OCI-LY1 (cell line): ENCODE data around the gene RNF144A.

Source experiments
- CTCF ChIP-seq: fragments of 200-600 bp; sonication (generic), shearing (Covaris generic); IDR thresholded peaks from 2 replicates; pipeline ENCODE4 v1.5.1; 2017; ENCODE audit warnings: mild to moderate bottlenecking, antibody characterized with exemption, low read length, moderate library complexity, mixed read lengths
- EZH2 ChIP-seq: fragments of 200-600 bp; sonication (generic), shearing (Covaris generic); IDR thresholded peaks from 2 replicates; pipeline ENCODE4 v1.8.0; 2017; ENCODE audit warnings: borderline replicate concordance, mixed run types, mild to moderate bottlenecking, antibody characterized with exemption, low read length, moderate library complexity, mixed read lengths

GRCh38 chr2:6888724-6889123, 28.5 kb upstream of the RNF144A start:
- TF ChIP-seq CTCF (no peak), EZH2 (no peak)
